B cell (primary cell): Measurements from ENCODE around the gene CACNA2D2.

Experiments
- CTCF ChIP-seq: fragments of 200-600 bp; IDR thresholded peaks from one replicate; pipeline ENCODE4 v1.8.0; 2022; ENCODE audit warnings: antibody characterized with exemption, mild to moderate bottlenecking
- EZH2 ChIP-seq: IDR thresholded peaks from 2 replicates; pipeline ENCODE4 v1.6.1; 2012; ENCODE audit warnings: borderline replicate concordance, low read depth, mild to moderate bottlenecking, moderate library complexity, low read length; ENCODE audit not compliant: insufficient read depth, poor library complexity, severe bottlenecking

- no peak for TF ChIP-seq CTCF
- TF ChIP-seq EZH2: no peak
These were observed 84.6 kb downstream of the CACNA2D2 start for GRCh38 chr3:50418850-50419249.
